GM18873 (cell line): ENCODE measurements around the gene TMPRSS9.
"Not testable (repeated sequence)": the region's sequence is repeated elsewhere in the genome, so short reads cannot be mapped to it uniquely, and the experiment has no call there.

Source experiments
- ATAC-seq: cut with Tn5 transposase; IDR thresholded peaks from one replicate; pipeline ENCODE4 v1.9.1; 2021; ENCODE audit warnings: mild to moderate bottlenecking, moderate library complexity, moderate number of reproducible peaks; ENCODE audit not compliant: unreplicated experiment, low FRiP score

The TMPRSS9 gene

GRCh38 chr19:2454199-2454961, 94.3 kb downstream of the TMPRSS9 start:
- no peak for ATAC-seq

- no peak for ATAC-seq
Observed at GRCh38 chr19:2454962-2455850, 95.1 kb downstream of the TMPRSS9 start.

GRCh38 chr19:2455851-2456570, 95.9 kb downstream of the TMPRSS9 start:
- no peak for ATAC-seq

- no peak for ATAC-seq
Observed at GRCh38 chr19:2457394-2458037, 97.5 kb downstream of the TMPRSS9 start.

DNA sequence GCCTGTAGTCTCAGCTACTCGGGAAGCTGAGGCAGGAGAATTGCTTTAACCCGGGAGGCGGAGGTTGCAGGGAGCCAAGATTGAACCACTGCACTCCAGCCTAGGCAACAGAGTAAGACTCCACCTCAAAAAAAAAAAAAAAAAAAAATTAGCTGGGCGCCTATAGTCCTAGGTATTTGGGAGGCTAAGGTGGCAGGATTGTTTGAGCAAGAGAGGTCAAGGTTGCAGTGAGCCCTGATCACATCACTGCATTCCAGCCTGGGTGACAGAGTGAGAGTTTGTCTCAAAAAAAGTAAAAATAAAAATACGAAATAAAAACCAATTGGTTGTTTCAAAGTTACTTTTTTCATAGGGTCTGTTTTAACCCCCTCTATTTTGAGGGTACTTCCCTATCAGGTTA, 98.0 kb downstream of the TMPRSS9 start:
- ATAC-seq: no peak

DNA sequence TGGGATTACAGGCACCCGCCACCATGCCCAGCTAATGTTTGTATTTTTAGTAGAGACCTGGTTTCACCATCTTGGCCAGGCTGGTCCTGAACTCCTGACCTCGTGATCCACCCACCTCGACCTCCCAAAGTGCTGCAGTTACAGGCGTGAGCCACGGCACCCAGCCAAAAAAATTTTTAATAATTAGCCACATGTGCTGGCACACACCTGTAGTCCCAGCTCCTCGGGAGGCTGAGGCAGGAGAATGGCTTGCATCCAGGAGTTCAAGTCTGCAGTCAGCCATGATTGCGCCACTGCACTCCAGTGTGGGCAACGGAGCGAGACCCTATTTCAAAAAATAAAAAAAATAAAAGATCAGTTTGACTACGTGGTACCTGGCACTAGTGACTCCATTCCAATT, 98.7 kb downstream of the TMPRSS9 start:
- not testable (repeated sequence) for ATAC-seq

GRCh38 chr19:2460245-2460644, 100.2 kb downstream of the TMPRSS9 start:
- no peak for ATAC-seq

DNA sequence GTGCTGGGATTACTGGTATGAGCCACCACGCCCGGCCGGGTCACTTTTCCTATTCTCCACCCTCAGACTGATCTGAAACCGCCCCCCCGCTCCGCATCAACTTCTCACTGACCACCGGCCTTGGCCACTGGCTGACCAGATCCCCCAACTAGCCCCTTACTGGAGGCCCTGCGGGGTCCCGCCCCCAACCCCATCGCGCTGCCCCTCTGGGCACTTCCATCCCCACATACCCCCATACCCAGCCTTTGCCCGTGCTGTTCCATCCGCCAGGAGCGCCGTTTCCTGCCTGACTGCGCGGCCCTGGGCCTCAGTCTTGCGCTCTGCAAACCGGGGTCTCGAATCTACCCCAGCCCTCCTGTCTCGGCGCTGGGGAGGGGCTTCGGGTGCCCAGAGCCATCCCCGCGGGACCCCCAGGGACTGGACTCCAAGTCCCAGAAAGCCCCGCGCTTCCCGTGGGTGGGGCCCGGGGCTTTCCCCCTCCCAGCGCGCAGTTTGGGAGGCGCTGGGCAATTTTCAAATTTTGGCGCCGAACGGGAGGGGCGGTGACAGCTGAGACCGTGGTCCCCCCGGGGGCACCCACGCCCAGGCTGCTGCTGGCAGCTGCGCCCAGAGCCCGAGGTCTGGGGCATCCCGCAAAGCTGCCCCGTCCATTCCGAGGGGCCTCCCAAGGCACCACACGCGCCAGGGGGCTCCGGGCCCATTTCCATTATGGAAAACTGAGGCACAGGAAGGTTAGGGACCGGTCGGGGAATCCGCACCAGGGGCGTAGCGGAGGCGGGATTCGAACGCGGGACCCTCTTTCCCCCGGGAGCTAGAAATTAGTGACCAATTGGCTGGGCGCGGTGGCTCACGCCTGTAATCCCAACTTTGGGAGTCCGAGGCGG, 101.9 kb downstream of the TMPRSS9 start:
- ATAC-seq: no peak

DNA sequence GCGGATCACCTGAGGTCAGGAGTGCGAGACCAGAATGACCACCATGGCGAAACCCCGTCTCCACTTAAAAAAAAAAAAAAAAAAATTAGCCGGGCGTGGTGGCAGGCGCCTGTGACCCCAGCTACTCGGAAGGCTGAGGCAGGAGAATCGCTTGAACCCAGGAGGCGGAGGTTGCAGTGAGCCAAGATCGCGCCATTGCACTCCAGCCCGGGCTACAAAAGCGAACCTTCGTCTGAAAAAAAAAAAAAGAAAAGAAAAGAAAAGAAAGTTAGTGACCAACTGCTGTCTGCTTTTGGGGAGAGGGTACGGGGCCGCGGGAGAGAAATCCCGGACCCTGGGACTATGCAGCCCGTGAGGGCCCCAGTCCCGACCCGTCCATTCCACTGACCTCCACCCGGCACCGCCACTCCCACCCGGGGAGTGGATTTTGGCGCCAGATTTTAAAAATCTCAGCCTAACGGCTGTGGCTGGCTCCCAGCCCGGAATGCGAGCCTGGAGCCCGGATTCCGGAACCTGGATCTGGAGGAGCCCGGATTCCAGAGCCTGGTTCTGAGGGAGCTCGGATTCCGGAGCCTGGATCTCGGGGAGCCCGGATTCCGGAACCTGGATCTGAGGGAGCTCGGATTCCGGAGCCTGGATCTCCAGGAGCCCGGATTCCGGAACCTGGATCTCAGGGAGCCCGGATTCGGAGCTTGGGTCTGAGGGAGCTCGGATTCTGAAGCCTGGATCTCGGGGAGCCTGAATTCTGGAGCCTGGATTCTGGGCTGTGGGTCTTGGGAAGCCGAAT, 102.8 kb downstream of the TMPRSS9 start:
- ATAC-seq: no peak

DNA sequence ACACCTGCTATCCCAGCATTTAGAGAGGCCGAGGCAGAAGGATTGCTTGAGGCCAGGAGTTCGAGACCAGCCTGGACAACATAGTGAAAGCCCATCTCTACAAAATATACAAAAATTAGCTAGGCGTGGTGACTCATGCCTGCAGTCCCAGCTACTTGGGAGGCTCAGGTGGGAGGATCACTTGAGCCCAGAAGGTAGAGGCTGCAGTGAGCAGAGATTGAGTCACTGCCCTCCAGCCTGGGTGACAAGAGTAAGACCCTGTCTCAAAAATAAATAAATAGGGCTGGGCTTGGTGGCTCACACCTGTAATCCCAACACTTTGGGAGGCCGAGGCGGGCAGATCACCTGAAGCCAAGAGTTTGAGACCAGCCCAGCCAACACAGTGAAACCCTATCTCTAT, 103.6 kb downstream of the TMPRSS9 start:
- ATAC-seq: not testable (repeated sequence)

DNA sequence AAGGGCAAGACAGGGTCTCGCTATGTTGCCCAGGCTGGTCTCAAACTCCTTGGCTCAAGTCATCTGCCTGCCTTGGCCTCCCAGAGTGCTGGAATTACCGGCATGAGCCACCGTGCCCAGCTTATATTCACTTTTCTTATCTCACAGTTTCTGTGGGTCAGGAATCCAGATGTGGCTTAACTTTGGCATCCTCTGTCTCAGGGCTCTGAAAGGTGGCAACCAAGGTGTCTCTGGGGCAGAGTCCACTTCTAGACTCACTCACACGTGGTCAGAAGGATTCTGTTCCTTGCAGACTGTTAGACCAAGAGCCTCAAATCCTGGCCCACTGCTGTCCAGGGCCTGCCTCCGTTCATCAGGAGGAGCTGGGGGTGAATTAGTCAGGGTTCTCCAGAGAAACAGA, 104.3 kb downstream of the TMPRSS9 start:
- ATAC-seq: no peak

DNA sequence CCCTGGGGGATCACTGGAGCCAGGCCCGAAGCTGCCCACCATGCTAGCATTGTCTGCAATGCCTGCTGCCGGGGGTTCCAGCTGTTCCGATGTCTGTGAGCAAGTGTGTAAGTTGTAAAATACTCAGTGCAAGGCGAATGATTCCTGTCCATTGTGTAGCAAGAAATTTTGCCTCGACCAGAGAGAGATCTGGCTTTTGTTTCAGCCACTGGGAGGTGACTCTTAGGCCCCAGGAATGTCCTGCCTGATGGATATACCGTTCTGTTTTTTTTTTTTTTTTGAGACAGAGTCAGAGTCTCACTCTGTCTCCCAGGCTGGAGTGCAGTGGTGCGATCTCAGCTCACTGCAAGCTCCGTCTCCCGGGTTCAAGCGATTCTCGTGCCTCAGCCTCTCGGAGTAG, 108.5 kb downstream of the TMPRSS9 start:
- ATAC-seq: no peak

DNA sequence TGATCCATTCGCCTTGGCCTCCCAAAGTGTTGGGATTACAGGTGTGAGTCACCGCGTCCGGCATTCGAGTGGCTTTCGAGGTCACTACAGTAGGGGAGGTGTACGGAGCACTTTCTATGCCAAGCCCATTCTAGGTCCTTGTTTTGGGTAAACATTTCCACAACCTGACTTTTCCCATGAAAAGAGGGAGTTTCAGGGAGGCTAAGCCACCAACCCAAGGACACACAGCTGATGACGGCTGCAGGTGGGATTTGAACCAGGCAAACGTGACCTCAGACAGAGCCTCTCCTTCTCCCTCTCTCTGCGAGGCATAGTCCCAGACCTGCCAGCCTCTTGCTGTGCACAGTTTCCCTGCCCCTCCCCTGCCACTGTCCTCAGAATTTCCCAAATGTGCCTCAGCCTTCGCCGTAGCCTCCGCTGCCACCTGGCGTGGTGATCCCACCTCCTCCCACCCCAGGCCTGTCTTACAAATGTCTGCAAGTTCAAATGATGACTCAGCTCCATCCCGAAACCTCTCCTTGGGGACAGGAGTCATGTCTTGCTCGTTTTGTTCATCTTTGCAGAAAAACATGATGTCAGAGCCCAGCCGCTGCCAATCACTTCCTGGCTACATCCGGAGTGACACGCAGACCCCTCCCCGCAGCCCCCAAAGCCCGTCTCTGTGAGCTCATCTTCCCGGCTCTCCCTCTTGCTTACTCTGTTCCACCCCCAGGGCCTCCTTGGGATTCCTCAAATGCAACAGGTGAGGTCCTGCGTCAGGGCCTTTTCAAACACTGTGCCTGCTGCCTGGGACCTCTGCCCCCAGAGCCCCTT, 109.2 kb downstream of the TMPRSS9 start:
- ATAC-seq: no peak

- ATAC-seq: not testable (repeated sequence)
Observed at GRCh38 chr19:2469915-2470200, 109.8 kb downstream of the TMPRSS9 start.

DNA sequence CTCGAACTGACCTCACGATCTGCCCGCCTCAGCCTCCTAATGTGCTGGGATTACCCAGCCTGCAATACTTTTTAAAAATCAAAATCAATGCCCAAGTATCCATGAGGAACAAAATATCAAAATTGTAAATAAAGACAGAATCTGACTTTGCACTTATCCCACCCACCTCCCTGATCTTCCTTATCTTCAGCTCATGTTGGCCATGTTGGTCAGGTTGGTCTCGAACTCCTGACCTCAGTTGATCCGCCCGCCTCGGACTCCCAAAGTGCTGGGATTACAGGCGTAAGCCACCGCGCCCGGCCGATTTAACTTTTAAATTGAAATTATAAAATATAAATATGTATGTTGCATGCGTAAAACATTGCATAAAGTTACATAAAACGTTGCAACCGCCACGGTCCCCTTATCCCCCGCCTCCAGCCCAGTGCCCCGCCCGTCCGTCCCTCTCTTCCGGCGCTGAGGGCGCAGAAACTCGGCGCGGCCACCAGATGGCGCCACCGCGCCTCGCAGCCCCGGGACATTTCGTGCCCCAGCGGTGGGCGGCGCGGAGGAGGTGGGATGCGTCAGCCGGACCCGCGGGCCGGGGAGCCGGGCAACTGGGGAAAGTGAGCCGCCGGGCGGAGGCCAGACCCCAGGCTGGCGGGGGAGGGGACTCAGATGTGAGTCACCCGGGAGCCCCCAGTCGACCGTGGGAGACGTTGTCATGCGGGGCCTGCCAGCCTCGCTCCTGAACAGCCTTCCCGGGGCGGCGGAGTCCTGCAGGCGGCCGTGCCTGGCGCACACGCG, 114.4 kb downstream of the TMPRSS9 start:
- no peak for ATAC-seq

GRCh38 chr19:2475018-2475701, 115.1 kb downstream of the TMPRSS9 start:
- ATAC-seq: peak; percentile 5
